ENCODE results near the gene KLK1. TPM values are rescaled to one million over a fixed set of nuclear protein-coding genes. Genes with fewer than 3 reads are reported as not detected.

Gene KLK1
- polyA plus RNA-seq, 1 experiment: 0.15 TPM

GRCh38 chr19:50780753-50781435 is 42.7 kb downstream of the KLK1 start:
- TF ChIP-seq CTCF (IDR thresholded peaks at IDR 0.05; ENCODE audit: insufficient read depth, low read depth, low read length): no peak
- POLR2A ChIA-PET: no interaction called here
- DNase-seq (ENCODE audit: low read depth): no peak
- H3K4me3 ChIP-seq (ENCODE audit: low read depth, low read length): no peak overlapping the region
- H3K36me3 ChIP-seq (ENCODE audit: control insufficient read depth, insufficient read depth, low read length): no peaks in the 10 kb centered on the region
- H3K27me3 ChIP-seq (ENCODE audit: control insufficient read depth, insufficient read depth, low read length): peaks cover 8% of the 10 kb centered on the region
- CTCF ChIA-PET: interaction anchor here (0.7 to 2.4 kb wide), 6 partner anchors 56 to 115 kb away, joined by 3 to 11 read pairs (median 4); no protein-coding TSS in a partner anchor

GRCh38 chr19:50779504-50780457 is 43.8 kb downstream of the KLK1 start:
- no peaks in the 10 kb centered on the region for H3K36me3 ChIP-seq (ENCODE audit: control insufficient read depth, insufficient read depth, low read length)
- ChIA-PET POLR2A (interaction anchor here (0.7 kb wide), 1 partner anchor 59 kb away, joined by 3 read pairs; no protein-coding TSS in a partner anchor), CTCF (interaction anchor here (0.8 to 2.4 kb wide), 8 partner anchors 55 to 242 kb away, joined by 4 to 10 read pairs (median 5); no protein-coding TSS in a partner anchor)
- no peak for DNase-seq (ENCODE audit: low read depth)
- TF ChIP-seq CTCF (IDR thresholded peaks at IDR 0.05; ENCODE audit: insufficient read depth, low read depth, low read length): no peak
- H3K4me3 ChIP-seq (ENCODE audit: low read depth, low read length): no peak overlapping the region
- H3K27me3 ChIP-seq (ENCODE audit: control insufficient read depth, insufficient read depth, low read length): peaks cover 8% of the 10 kb centered on the region

GRCh38 chr19:50778906-50779430 is 44.6 kb downstream of the KLK1 start:
- Histone ChIP-seq H3K36me3 (ENCODE audit: control insufficient read depth, insufficient read depth, low read length) (no peaks in the 10 kb centered on the region), H3K27me3 (ENCODE audit: control insufficient read depth, insufficient read depth, low read length) (peaks cover 8% of the 10 kb centered on the region), H3K4me3 (ENCODE audit: low read depth, low read length) (no peak overlapping the region)
- TF ChIP-seq CTCF (IDR thresholded peaks at IDR 0.05; ENCODE audit: insufficient read depth, low read depth, low read length): no peak
- POLR2A ChIA-PET: no interaction called here
- CTCF ChIA-PET: interaction anchor here (1.2 to 2.4 kb wide), 7 partner anchors 54 to 241 kb away, joined by 4 to 9 read pairs (median 6); no protein-coding TSS in a partner anchor
- no peak for DNase-seq (ENCODE audit: low read depth)

GRCh38 chr19:50777830-50778303 is 45.7 kb downstream of the KLK1 start:
- ChIA-PET POLR2A (no interaction called here), CTCF (interaction anchor here (0.6 to 2.4 kb wide), 4 partner anchors 74 to 409 kb away, joined by 4 to 9 read pairs (median 6); no protein-coding TSS in a partner anchor)
- DNase-seq (ENCODE audit: low read depth): no peak
- TF ChIP-seq CTCF (IDR thresholded peaks at IDR 0.05; ENCODE audit: insufficient read depth, low read depth, low read length): no peak
- Histone ChIP-seq H3K27me3 (ENCODE audit: control insufficient read depth, insufficient read depth, low read length) (peaks cover 8% of the 10 kb centered on the region), H3K36me3 (ENCODE audit: control insufficient read depth, insufficient read depth, low read length) (no peaks in the 10 kb centered on the region), H3K4me3 (ENCODE audit: low read depth, low read length) (no peak overlapping the region)
